Stimulated activated CD4-positive, alpha-beta T cell treated with anti-CD3 and anti-CD28 coated beads, Interleukin-1b, Interleukin-23, amount 100 ng/mL, for 48 hours (primary cell): Measurements from ENCODE around the gene CTSS.
"Not testable (repeated sequence)": the region's sequence is repeated elsewhere in the genome, so short reads cannot be mapped to it uniquely, and the experiment has no call there.

Experiments
- DNase-seq: peaks from one replicate; pipeline ENCODE4 v3.0.0-alpha.2; 2020

Gene CTSS

DNA sequence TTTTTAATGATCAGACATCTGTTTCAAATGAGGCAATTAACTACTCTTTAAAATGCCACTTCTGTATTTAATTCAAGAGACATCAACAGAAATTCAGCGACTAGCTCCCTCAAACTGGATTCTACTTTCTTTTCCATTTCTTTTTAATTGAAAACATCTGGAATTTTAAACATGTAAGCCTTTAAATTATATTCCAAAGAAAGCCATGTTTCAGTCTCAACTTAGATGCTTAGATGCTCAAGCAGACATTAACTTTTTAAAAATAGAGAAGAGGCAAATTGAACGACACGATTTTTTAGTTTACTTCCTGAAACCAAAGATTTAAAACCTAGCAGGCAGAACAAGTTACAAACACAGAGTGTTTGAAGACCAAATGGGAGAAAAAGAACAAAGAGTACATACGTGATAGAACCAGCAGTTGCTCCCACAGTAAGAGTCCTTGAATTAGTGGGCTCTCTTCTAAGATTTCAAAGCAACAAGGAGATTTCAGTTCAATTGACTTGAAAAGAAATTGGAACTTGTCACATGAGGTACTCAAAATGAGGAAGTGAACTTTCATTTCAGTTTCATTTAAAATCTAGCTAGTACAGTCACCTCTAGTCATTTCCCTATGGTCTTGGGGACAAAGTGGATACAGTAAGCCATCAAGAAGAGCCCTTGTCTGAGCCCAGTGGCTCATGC is at the start of gene CTSS:
TSS of gene CTSS (minus strand) at position 483 of the 681 bp plus-strand sequence. CDS start 1,015 bp downstream, outside the sequence.
- DNase-seq = no peak

DNA sequence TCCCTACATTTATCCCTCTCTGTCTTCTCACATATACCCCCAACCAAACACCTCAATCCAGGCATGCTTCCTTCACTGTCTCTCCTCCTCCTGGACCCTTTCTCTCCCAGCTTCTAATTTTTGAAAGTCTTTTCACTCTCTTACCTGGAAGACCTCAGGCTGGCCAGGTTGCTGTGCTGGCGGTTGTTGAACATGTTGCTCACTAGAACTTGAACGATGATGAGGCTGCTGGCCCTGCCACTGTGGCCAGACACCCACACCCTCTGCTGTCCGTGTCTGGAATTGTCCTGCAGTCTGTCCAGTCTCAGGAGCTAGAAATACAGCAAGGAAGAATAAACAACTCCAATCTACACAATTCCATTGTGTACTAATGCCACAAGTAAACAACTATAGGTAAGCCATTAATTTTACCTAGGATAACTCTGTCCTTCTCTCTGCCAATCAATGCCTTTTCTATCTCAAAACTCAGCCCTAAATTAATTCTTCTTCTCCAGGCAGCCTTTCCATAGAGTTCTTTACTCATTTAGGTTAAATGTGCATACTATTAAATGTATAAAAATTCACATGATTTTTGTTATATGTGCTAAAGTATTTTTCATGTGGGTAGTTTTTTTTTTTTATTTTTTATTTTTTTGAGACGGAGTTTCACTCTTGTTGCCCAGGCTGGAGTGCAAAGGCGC is 47.6 kb upstream of the CTSS start:
- no peak for DNase-seq

DNA sequence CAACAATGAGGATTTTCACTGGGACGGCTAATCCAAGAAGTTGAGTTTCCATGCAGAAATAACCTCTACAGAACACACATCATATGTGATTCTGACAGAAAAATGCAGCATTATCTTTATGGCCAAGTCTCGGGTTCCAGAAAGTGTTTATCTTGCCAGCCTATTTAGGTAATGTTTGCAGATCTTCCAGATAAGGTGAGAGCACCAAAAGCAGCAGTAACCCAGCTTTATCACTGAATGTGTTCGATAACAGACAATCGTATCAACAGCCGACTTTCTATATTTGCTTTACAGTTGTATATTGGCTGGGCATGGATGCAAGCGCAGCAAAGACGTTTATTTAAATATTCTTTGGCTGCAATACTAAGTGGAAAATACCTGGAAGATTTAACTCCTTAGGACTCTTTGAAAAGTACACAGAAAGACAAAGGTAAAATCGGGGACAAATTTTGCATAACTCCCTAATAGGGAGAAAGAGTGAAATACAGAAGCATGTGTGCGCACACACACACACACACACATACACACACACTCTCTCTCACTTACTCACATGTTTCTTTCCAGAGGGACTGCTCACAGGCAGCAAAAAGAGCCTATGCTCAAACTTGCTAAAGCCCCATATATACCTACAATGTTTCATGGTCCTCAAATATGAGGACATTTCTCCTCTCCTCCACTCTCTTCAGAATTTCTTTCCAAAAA is 45.5 kb upstream of the CTSS start:
- DNase-seq = no peak

DNA sequence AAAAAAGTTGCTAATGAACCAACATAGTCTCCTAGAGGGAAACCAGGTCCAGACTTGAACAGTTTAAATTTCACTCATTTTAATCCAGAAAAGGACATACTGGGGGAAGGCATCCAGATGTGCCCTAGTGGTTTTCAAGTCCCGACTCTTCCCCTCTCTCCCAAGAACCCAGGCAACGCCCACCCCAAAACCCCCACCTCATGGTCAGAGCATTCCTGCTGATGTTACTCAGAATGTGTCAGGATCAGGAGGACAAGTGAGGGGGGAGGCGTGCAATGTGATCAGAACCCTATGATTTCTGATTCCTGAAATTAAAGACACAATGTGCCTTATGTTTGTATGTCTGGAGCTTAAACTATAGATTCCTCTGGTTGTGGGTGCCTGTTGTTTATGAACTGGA is 44.1 kb upstream of the CTSS start:
- no peak for DNase-seq

DNA sequence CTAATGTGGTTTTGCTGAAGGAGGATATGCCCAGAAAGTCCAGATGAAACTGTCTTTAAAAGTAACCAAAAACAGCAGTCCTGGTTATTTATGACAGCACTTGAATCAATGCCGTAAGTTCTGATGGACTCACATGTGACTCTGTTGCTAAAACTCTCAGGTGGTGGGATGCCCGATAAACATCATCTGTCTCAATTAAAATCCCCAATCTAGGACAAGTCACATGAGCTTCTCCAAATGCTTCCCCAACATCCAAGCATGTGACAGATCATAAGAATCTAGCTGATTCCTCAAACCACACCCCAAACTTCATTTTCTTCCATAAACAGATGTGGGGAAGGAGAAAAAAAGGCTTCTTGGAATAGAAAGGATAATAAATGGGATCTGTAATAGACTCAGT is 43.3 kb upstream of the CTSS start:
- no peak for DNase-seq

DNA sequence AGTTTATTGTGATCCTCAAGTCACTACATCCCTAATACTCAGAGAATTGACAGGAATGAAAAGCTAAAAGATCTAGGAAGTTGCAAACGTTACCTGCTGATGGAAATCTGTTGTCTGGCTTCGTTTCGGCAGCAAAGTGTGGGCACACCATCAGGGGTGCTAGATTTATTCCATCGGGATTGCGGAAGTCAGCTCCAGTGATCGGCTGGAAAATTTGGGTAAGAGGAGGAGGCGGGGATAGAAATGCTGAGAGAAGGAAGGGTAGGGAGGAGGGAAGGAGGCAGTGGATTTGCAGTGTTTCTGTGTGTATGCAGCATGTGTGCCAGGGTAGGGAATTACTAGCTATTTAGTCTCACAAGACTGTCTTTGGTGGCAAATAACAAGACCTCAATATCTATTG is 42.5 kb upstream of the CTSS start, which contains the start of gene CTSK:
TSS of gene CTSK (minus strand) at position 140 of the 400 bp plus-strand sequence. CDS start 1,455 bp downstream, outside the sequence.
- no peak for DNase-seq

DNA sequence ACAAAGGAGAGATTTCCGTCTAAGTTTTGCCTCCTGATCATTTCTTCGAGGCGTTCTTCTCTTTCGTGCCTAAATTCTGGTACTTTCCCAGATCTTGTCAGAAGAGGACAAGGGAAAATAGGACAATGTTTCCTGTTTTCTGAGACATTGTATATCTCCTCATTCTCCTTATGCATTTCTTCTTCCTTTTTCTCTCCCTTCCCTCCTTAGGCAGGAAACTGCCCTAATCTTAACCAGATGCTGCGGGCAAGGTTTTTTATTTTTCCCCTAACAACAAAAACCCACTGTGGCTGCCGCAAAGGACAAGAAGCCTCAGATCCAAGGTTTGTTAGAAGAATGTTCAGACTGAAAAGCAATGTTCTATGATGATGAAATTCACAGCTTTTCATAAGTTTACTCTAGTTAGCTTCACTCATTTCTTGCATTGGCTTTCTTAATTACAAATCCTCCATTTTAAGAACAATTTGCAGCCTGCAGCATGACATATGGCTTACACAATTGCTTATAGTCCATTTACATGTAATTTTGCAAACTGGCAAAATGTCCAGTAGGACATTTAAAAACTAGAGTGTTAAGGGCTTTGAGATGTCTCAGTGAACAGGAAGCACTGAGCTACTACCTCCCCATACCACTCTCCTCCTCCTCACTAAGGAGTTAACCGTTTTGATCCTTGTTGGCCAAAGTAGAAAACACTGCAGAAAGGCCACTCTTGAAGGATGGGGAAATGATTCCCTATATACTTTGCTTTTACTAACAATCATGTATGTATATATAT is 41.9 kb upstream of the CTSS start:
- DNase-seq = no peak

DNA sequence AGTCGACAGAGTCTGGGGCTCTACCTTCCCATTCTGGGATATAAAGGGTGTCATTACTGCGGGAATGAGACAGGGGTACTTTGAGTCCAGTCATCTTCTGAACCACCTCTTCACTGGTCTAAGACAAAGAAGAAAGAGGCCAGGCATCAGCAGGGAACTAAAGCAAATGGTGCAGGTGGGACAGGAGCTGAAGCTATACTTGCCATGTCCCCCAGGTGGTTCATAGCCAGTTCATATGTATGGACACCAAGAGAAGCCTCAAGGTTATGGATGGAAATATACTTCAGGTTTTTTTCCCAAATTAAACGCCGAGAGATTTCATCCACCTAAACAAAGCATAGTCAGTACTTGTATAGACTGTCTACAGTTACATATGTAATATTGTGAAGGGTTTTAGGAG is 40.3 kb upstream of the CTSS start:
- no peak for DNase-seq

DNA sequence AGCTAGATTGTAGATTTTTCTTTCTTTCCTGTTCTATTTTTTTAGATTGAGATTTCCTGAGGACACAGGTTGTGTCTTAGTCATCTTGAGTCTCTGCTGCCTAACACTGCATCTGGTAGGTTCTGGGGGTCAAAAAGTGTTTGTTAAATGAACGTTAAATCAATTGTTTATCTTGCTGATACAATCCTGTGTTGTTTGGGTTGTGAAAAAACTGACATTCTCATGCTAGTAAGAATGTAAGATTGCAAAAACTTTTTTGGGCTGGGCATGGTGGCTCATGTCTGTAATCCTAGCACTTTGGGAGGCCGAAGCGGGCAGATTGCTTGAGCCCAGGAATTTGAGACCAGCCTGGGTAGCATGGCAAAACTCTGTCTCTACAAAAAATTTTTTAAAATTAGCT is 39.1 kb upstream of the CTSS start:
- DNase-seq = no peak

DNA sequence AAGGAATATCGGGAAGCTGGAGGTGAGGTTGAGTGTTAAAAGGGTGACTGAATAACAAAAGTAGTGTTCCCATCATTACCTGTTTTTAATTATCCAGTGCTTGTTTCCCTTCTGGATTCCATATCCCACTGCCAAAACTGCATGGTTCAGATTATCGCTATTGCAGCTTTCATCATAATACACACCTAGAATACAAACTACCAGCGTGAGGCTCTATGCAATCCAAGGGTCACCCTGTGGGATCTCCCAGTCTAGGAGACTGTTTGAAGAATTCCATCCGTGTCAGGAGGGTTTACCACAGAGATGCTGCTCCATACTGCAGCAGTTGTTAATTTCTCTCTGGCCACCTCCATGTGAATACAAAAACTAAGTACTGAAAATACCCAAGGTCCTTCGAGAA is 33.5 kb upstream of the CTSS start:
- DNase-seq = no peak

DNA sequence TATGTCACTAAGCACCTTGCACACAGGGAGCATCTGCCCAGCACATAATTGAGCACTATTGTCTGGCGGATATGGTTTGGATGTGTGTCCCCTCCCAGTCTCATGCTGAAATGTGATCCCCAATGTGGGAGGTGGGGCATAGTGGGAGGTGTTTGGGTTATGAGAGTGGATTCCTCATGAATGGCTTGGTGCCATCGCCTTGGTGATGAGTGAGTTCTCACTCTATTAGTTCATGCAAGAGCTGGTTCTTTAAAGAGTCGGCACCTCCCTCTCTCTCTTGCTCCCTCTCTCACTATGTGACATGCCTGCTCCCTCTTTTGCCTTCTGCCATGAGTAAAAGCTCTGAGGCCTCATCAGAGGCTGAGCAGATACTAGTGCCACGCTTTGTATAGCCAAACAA is 32.9 kb upstream of the CTSS start:
- DNase-seq = no peak

DNA sequence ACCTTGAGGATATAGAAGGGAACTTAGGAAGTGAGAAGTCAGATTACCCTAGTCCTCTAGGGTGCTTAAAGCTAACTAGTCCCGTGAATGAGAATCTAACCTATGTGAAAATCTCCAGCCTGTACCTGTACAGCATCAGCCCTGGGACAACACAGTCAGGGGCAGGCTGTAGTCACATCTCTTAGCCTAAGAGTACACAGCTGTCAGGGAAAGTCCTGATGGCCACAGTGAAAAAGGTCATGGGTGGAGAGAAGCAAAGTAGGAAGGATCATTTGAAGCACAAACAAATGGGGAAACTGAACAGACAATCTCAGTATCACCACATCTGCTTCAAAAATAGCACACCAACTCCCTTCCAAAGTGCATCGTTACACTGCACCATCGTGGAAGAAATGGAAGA is 30.8 kb upstream of the CTSS start:
- DNase-seq = no peak

DNA sequence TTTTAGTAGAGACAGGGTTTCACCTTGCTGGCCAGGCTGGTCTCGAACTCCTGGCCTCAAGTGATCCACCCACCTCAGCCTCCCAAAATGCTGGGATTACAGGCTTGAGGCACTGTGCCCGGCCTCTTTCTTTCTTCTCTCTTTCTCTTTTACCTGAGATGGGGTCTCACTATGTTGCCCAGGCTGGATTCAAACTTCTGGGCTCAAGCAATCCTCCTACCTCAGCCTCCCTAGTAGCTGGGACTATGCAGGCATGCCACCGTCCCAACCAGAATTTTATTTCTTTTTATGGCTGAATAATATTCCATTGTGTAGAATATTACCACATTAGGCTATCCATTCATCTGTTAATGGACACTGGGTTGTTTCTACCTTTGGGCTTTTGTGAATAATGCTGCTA is 28.2 kb upstream of the CTSS start:
- DNase-seq = not testable (repeated sequence)

DNA sequence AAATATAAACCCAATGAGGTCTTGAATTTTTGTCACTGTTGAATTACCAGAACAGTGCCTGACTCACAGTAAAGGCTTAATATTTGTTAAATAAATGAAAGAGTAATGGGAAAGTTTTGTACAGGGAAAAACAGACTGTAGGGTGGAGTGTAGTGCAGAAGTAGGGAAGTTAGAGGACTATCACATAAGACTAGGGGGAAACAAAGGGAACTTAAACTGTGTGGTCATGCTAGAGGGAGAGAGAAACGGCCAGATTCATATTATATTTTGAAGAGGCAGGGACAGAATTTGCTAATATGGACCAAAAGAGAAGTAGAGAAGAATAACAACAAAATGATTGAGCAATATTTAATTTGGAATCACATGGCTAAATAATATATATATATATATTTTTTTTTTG is 27.6 kb upstream of the CTSS start:
- DNase-seq = no peak

DNA sequence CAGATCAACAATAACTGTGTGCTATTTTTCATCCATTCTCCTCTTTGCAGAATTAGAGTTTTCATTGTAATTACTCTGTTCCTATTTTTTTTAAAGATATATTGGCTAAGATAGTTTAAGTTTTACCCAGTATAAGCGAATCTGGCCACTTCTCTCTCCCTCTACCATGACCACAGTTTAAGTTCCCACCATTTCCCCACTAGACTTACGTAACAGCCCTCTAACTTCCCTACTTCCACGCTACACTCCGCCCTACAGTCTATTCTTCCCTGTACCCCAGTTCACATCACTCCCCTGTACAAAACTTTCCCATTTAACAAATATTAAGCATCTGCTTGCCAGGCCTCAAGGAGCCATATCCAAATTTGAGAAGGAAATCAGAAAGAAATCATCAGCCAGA is 26.0 kb upstream of the CTSS start:
- DNase-seq = no peak

DNA sequence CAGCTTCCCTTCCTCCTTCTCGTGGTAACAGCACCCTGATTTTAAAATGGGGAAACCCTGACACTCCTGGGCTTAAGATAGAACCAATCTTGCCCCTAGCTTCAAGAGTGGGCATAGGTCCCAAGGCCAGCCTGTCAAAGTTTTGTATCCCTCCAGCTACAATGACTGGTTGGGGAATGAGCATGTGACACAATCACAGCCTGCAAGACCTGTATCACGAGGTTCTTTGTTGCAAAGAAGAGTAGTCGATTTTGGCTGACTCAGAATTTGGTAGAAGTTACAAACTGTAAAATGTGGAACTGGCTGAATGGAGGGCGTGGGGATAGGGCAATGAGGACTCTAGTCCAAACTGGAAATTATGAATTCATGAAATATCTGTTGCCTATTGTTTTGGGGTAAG is 23.8 kb upstream of the CTSS start:
- no peak for DNase-seq

DNA sequence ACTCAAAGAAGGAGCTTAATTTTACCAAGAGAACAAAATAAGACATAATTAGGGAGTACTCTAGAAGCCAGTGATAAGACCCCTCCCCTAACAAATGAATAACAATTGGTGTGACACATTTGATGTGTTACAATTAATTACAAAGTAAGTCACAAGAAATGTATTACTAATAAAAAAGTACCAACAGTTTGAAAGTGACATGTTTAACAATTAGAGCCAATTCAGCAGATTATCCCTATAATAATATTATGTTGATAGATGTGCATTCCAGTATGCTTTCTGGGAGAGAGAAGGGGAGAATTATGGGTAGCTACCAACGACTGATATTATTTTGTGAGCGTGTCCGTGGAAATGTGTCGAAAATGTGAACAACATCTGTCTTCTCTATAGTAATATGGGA is 23.4 kb upstream of the CTSS start:
- no peak for DNase-seq

DNA sequence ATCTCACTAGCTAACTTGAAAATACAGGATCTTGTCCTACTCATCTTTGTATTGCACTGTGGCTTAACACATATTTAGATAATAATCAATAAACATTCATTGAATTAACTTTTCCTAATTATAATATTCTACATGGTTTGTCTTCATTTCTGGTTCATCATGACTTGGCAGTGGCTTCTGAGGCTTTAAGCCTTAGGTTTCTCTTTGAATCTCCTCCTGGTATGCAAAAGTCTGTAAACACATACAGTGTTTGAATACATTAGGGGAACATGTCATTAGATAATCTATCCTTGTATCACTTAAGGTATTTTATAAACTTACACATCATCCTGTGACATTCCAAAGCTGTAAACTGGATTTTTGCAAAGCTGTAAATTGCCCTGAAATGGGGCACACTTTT is 21.9 kb upstream of the CTSS start:
- DNase-seq = no peak

DNA sequence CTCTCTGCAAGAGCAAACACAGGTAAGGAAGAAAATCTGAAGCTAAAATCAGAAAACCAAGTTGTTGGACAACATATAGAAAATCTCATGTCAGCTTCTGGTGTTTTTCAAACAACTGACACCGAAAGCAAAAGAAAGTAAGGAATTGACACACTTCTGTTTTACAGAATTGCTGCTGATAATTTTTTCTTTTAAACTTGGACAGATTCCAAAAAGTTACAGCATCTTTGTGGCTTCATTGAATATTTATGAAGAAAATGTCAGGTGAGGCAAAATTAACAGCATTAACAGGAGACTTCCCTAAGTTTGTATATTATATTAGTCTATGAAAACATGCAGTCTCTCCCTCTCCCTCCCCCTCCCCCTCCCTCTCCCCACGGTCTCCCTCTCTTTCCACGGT is 14.9 kb upstream of the CTSS start:
- no peak for DNase-seq

DNA sequence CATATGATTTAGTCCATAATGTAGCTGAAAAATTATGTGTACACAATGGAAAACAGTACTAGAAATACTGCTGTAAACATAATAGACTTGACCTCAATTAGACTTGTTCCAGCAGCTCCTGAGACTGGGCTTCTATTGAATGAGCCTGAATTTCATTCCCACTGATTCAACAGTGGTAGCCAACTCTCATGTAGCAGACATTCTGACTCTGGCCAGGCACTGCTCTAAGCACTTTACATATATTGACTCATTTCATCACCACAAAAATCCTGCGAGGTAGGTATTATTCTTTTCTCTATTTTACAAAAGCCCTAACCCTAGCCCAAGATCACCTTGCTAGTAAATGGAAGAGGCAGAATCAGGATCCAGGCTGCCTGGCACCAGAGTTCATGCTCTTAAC is 12.8 kb upstream of the CTSS start:
- no peak for DNase-seq

DNA sequence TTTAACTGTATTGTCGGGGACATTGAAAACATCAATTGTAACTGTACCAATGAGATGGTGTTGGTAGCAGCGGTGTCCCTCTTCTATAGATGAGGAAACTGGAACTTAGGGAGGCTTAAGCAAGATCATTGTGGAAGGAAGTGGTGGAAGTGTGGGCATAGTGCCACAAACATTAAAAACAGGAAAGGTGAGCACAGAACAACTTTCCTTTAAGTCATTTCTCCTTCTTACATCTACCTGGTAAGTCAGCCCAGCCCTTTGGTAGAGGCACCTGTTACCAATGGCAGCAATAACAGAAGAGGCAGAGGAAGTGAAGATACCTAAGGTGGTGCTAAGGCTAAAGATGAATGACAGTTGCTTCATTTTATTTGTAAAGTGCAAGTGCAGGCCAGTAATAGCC is 12.0 kb upstream of the CTSS start:
- DNase-seq = no peak

DNA sequence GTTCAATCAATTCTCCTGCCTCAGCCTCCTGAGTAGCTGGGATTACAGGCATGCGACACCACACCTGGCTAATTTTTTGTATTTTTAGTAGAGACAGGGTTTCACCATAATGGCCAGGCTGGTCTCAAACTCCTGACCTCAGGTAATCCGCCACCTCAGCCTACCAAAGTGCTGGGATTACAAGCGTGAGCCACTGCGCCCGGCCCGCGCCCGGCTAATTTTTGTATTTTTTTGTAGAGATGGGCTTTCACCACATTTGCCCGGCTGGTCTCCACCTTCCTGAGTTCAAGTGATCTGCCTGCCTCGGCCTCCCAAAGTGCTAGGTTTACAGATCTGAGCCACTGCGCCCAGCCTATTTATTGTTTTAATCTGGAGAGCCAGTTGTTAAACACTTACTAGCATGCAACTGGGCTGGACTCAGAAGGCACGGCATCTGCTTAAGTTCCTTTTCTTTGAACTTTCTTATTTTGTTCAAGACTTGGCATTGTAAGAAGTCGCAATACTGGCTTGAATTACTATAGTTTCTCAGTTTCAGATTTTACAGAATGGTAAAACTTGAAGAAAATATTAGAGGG is 10.4 kb upstream of the CTSS start:
- DNase-seq = not testable (repeated sequence)

DNA sequence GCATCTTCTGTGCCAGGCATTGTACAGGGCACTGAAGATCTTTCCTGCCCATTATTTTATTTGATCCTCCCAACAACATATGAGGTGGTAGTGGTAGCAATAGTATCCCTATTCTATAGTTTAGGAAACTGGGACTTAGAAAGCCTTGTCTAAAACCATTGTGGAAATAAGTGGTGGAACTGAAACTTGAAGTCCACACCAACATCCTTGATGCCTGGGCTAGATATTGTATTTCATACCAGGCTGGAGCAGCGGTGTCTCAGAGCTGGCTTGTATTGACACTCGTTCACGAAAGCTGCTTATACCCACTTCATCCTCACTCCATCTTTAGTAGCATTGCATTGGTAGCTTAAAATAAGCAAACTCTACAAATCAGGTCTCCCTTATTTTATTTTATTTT is 9.7 kb upstream of the CTSS start:
- DNase-seq = no peak
